Amygdala (tissue), 56 donors: ENCODE data around the gene MPDZ.
A peak's percentile ranks its signal among the peaks of the same experiment; 100 is the strongest.

Experiments used
- DNase-seq, 56 donors: peaks; one replicate each; lab custom pipeline; 2025; lab: John Stamatoyannopoulos, UW

Gene MPDZ

DNA sequence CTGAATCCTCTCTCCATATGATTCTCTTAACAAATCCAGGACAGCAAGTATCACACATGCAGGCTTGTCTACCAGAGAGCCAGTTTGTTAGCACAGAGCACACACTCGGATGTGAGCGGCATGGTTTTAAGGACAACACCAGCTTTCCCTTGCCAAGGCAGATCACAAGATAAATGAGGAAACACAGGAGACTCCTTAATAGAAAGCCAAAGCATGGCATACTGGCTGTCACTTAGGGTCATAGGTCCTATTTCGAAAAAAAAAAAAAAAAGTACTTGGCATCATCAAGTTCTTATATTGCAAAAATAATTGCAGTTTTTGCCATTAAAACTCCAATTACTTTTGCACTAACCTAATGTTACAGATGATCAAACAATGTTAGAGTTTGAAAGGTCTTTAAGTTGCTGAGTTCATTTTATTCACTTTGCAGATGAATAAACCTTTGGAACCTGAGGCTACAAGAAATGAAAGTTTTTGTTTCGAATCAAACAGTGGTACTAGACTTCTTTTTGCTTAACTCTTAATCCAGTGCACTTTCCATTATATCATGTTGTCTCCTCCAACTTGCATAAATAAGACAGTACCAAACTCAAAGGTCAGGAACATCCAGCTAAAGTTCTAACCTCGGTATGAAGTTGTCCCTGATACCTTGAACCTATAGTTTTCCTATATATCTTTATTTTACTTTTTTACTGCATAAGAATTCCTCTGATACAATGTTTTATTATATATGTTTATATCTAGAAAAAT is 138.5 kb downstream of the MPDZ start:
- DNase-seq = peak in 1 of 56 donors; percentile 1

DNA sequence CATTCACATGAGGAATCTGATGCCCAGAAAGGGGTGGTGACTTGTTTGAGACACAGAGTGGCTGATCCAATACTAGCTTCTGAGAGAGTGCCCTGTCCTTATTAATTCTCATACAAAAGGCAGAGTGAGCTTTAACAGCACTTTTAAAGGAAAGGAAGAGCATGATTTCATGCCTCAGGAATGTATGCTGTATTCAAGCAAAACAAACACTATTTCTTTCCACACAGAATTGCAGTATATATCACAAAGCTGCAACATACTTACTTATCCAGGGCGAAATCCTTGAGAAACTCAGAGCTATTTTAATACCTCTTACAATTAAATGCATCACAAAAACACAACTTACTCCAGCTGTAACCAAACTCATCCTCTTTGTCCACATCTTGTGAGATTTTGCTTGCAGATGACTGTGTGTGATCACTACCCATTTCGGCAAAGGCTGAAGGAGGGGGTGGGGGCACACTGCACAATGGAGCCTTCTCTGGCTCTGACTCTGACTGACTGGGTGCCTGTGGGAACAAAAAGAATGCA is 139.8 kb downstream of the MPDZ start:
- DNase-seq = peak in 33 of 56 donors; percentile 2 to 71 (median 20)

DNA sequence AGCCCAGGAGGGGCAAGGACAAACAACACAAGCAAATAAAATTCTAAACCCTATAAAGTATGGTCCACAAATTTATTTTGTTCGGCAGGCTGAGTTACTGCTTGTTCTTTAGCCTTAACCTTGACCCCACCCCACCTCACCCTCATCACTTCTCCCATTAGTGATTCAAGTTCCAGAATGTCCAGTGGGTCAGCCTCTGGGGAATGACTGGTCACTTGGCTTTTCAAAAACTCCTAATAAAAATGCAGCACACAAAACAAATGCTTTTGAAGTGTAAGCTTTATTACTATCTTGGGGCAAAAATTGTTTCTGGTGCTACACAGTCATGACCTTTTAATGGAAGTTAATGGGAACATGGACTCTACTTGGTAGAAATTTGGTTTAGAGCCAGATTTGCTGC is 142.1 kb downstream of the MPDZ start:
- DNase-seq = no peak

DNA sequence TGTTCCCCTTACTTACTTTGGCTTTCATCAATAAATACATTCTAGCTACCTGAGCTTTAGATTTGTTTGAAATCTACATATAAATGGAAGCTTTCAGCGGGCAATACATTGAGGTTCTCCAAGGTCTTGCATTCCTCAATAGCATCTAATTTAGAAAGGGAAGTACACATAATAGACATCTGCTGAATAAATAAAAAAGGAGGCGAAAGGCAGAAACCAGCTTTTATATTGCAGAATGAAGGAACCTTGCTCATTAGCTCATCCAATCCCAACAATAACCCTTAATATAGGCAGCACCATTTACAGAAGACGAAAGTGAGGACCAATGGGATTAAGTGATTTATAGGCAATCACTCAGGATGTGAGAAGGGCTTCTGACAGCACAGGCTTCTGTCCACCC is 147.5 kb downstream of the MPDZ start:
- DNase-seq = no peak

DNA sequence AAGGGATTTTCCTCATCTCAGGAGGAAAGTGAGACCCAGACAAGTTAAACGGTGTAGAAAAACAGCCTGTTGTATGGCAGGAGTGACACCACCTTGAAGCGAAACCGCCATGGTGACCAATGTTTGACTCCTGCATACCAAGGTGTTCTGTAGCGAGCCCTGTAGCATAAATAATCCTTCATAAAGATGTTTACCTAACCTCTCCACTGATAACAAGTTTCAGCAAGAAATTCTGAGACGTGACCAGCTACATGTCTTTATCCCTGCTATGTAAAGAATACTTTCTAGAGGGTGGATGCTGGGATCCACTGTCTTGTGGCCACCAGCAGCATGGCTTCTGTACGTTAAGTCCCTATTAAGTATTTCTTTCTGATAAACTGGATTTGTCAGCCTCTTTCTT is 148.1 kb downstream of the MPDZ start:
- DNase-seq = no peak

DNA sequence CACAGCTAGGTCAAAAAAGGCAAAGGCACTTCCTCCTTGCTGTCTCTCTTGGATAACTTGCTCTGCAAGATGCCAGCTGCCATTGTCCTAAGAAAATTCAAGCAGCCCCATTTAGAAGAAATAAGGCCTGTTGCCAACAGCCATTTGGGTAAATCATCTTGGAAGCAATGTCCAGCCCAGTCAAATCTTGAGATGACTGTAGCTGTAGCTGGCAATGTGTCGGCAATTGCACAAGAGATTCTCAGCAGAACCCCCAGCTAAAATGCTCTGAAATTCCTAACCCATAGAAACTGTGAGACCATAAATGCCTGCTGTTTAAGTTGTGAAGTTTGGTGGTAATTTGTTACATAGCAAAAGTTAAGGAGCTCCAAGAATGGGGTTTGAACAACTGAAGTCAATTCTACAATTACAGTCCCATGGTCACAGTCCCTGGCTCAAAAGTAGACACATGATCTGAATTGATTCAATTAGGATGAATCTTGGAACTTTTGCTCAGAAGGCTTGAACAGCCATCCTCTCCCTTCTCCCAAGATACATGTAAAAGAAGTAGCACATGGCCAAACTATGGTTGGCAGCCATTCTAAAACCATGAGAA is 151.1 kb downstream of the MPDZ start:
- DNase-seq = no peak

DNA sequence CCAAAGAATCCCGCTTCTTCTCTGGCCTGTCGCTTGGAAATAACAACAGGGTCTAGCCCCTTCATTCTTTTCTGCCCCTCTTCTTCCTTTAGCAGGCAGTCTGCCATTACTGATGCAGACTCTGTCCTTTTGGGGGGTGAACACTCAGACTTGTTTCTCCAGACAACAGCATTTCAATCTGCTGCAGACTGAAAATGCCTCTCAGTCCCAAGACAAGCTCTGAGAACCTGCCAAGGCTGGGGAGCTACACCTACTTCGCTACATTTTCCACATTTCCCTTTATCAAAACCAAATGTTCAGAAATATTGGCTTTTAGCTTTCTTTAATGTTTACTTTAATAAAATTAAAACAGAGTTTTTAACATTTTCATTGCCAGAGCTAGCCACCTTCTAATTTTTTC is 152.4 kb downstream of the MPDZ start:
- no peak for DNase-seq

DNA sequence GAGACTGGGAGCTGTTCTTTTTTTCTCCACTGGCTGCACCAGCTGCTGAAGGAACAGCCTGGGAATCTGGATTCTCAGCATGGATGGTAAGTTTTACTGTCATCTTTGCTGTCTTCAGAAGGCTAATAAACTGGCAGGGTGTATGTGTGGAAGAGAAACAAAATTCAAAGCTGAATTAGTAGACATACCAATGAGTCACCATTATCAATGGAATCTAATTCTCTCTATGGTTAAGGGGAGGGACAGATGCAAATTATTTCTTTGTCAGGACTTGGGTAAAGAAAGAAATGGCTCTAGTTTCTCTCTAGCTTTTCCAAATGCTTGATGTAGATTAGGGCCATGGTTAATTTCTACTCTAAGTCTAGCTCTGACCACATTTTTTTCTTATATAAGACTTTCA is 154.2 kb downstream of the MPDZ start:
- DNase-seq = no peak

DNA sequence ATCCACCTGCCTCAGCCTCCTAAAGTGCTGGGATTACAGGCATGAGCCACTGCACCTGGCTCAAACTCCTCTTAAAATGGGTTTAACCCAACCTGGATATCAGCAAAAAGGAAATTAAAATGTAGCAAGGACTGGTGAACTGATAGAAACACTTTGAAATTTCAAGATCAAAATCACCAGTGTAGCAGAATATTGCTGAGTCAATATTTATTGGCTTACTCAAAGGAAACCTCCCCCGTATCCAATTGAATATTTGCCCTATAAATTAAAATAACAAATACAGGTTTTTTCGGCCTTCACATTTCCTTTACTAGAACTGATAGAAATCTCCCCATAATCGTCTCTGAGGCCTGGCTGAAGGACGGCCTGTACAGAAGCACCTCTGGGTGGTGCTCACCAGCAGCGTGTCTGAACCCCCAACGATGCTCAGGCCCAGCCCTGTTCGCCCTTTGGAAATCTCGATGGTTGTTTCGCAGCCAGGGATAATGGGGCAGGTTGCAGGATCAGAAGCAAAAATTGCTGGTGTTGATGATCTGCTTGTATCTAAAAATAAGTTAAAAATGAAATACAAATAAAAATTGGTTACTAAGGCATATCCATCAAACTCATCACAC is 156.6 kb downstream of the MPDZ start:
- peak in 4 of 56 donors; percentile 9 to 18 (median 14) for DNase-seq

DNA sequence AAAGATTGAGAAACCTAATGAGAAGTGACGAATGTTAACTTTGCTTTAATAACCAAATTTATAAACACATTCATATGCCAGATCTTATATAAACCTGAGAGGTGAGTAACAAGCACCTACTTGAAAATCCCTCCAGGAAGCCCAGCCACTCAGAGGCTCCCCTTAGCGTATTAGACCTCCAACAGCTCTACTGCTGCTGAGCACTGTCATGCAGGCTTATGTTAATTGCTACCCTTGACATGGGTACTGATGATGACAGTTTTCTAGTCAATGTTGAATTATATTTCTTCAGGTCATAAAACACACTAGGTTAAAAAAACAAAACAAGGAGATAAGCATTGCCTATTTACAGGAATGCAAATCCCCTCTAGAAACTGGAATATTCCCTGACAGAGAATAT is 161.2 kb downstream of the MPDZ start:
- no peak for DNase-seq

DNA sequence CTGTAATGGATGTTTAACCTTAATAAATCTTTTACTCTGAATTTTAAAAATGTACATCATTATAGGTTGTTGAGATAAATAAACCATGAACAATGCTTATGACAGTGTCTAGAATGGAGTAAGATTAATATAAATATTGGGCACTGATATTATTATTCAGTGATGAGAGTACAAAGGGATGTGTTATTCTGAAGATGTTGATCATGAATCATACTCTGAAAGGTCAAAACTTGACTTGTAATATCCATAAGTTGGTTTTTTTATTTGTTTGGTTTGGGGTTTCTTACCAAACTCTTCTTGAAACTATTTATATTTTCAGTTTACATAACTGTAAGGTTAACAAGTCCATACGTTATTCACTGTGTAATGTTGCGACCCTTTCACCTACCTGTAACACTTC is 163.2 kb downstream of the MPDZ start:
- DNase-seq = no peak

DNA sequence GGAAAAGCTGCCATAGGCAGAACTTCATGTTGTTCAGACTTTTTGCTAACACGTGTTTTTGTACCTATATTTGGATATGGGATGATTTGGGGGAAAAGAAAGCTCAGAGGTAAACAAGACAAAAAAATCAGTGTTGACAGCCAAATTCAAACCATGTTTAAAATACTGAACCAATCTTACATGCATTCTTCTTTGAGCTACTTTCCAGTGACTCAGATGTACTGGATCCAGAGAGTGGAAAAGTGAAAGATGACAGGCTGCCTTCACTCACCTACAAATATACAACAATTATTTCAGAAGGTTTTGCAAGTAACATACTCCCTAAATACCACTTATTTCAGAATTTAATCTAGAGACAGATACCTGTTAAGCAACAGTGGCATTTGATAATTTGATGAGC is 165.7 kb downstream of the MPDZ start:
- DNase-seq = no peak

DNA sequence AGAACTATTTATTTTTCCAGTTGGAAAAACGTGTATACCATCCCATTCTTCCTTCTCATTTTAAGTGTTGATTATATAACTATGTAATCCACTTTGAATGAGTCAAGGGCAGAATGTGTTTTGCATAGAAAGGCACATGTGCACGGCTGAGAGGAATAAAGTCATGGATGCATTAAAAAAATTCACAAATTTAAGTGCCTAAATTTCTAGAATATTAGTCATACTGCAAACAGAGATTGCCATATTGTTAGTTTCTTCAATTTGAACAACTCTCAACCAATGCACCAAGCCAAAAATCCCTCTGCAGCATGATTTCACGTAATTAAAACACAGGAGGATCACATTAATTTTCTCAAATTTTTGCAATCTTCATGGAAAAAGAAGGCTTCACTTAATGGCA is 166.3 kb downstream of the MPDZ start:
- no peak for DNase-seq

DNA sequence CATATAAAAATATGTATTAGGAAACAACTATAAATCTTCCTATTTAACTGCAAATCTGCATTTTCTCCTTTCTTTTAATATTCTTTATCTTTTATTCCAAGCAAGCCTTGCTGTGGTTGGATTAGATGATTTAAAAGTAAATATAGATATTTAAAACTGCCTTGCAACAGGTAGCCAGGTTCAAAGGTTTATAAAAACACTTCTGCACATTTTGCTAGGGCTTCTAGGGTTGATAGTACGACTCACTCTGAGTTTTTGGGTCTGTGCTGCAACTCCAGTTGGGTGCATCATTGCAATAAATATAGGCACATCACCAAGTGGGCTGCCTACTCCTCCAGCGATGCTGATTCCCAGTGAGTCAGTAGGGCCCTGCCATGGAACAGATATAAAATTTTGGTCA is 167.7 kb downstream of the MPDZ start:
- no peak for DNase-seq

DNA sequence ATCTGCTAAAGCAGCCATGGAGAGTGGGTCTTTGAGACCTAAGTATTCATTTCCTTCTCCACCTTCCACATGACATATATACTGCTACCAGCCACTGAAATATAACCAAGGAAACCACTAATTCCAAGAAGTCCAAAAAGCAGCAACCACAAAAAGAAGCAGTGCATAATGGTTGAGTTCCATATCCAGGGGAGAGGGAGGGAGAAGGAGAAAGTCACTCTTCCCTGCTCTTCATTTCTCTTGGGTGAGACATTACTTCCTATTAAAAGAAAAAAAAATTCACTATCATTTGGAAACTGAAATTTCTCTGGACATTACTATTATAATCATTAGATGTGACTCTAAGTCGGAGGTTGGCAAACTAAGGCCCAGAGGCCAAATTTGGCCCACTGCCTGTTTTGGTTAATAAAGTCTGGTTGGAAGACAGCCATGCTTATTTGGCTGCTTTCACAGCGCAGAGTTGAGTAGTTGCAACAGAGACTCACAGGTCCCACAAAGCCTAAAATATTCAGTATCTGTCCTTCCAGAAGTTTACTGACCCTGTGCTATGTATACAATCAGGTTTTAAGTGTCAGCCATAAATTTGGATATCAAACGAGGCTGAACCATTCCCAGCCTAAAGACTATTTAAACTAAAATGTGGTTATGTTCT is 168.6 kb downstream of the MPDZ start:
- peak in 15 of 56 donors; percentile 1 to 61 (median 13) for DNase-seq

DNA sequence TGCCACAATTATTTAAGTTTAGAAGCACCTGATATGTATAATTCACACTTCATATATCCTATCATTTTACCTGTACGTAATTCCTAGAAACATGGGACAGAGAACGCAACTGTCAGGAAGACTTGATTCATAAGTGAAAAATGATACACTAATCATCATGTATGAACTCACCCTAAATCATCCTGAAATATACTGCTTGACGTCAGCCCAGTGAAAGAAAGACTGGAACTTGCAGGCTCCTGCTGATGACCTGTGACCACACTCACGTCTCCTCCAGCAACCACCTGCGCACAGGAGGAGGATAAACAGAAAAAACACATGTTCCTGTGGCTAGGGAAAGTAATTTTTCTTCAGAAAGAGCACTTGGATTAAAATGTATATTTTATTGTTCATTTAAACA is 169.7 kb downstream of the MPDZ start:
- no peak for DNase-seq

DNA sequence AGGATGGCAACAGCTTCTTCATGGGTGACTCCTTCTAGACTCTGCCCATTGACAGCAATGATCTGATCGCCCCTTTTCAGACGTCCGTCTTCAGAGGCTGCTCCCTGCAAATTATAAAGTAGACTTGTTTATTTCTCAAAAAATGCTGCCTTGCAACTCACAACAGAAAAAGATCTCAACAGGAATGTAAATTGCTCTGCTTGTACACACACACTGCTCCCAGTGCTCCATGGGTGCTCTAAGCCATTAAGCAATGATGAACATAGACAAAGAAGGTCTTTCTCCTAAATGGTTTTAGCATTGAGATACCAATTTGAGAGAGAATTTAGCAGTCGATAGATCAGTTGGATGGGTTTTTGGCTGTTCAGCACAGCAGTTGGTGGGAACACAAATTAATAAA is 172.5 kb downstream of the MPDZ start:
- DNase-seq = no peak

DNA sequence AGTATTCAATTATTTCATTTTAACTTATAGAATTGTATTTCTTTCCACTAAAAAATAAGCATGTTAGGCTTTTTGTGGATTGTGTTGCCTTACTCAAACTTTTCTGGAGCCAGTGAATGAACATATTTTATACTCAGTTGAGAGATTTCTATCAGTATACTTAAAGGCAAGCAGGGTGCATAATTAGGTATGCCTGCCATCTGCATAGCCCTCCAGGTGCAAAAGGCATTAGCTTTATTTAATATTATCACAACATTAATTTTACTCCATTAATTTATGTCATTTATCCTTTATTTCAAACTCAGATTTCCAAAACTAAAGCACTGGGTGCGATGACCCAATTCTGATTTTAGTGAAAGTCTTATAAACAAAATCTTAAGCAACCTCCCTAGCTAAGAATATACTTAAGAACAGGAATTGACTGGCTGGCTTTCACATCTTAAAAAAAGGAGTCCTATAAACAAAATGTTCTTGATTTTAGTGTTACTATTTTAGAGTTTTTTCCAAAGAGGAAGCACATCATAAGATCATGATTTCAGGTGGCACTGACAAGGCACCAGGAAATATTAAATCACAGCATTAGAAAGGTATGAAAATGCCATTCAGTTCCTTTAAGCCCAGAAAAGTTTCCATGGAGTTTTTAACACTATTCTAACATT is 178.4 kb downstream of the MPDZ start:
- no peak for DNase-seq

DNA sequence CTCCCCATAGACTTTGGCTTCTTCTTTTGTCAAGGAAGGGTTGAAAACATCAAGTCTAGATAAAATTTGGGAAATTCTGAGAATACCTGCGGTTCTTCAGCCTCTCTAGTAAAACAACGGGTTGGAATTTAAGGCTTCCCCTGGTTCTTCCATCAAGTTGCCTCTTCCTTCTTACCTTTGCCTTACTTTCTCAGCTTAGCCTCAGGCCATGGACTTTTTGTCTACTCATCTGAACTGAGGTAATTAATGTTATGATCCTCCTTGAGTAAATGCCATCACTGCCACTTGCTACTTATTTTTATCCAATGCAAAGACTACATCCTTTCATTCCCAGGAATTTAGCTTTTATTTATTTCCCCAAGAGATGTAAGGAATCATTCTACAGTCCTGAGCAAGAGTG is 184.4 kb downstream of the MPDZ start:
- no peak for DNase-seq

DNA sequence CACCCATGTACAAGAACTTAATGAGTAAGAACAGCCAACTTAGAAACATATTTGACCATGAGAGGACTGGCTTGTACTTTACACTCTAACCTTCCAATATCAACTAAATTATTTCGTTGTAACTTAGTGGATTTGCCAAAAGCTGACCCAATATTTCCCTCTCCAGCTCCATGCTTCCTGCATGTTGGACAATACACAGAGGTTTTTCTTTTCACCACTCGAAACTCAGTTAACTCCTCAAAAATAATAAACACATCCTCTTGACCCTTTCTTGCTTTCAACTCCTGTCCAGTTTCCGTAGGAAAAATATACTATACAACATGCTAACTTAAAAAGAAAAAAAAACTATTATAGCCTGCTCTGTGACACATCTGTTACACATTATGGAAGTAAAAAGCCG is 188.9 kb downstream of the MPDZ start:
- DNase-seq = no peak

DNA sequence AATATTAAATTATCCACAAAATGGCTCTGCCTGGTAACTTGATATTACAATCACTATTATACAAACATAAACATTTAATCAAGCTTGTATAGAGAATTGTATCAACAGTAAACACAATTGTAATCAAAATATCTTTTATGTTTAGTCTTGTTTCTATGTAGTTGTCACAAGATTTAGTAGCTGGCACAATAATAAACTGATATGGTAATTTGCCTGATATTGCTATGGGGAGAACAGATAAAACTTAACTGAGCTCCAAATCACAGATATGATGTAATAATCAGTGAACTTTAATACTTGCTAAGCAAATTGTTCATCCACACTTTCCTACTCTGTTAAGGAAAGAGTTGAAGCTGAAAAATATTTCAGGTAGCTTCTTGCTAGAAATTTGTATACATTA is 189.8 kb downstream of the MPDZ start:
- no peak for DNase-seq
